CD8-positive, alpha-beta memory T cell (primary cell): ENCODE data around the gene CAMSAP1. TPM values are rescaled to one million over a fixed set of nuclear protein-coding genes. Genes with fewer than 3 reads are reported as not detected.

ENCODE experiments used
- CTCF ChIA-PET: fragments of 350-600 bp; sonication (Branson Sonifier 250); formaldehyde crosslinking; loops from one replicate; lab custom pipeline; 2021; ENCODE audit warnings: antibody characterized with exemption; lab: Charles Lee
- POLR2A ChIA-PET: fragments of 350-600 bp; sonication (Branson Sonifier 250); formaldehyde crosslinking; loops from one replicate; lab custom pipeline; 2021; ENCODE audit warnings: antibody characterized with exemption; lab: Charles Lee
- DNase-seq, 5 donors: peaks; one replicate each; pipeline versions ENCODE4 v3.0.0 to v3.0.0-alpha.2; 2020 to 2022; ENCODE audit warnings: mixed read lengths in 1 of 5
- H3K27ac ChIP-seq: one replicate; pipeline ENCODE4 v1.7.0; 2013; ENCODE audit warnings: low read depth, mild to moderate bottlenecking, low read length, moderate library complexity
- H3K27me3 ChIP-seq: 2 replicates; pipeline ENCODE4 v1.7.0; 2013; ENCODE audit warnings: low read length, mild to moderate bottlenecking; ENCODE audit not compliant: insufficient read depth, poor library complexity, severe bottlenecking
- H3K36me3 ChIP-seq: 2 replicates; pipeline ENCODE4 v1.7.0; 2013; ENCODE audit warnings: mild to moderate bottlenecking, low read length, moderate library complexity; ENCODE audit not compliant: insufficient read depth
- H3K4me1 ChIP-seq: 2 replicates; pipeline ENCODE4 v1.7.0; 2013; ENCODE audit warnings: mild to moderate bottlenecking, low read length, moderate library complexity; ENCODE audit not compliant: insufficient read depth
- H3K4me3 ChIP-seq: 2 replicates; pipeline ENCODE4 v1.7.0; 2013; ENCODE audit warnings: mild to moderate bottlenecking, low read length
- H3K9me3 ChIP-seq: 2 replicates; pipeline ENCODE4 v1.7.0; 2013; ENCODE audit warnings: mild to moderate bottlenecking, low read length
- H3K27ac Mint-ChIP-seq, 8 donors: one replicate each; pipeline ENCODE4 v1.8.0; 2020 to 2021; ENCODE audit warnings: mixed read lengths in 8 of 8, mild to moderate bottlenecking in 6 of 8, inconsistent platforms in 3 of 8, moderate library complexity in 3 of 8
- H3K27me3 Mint-ChIP-seq, 2 donors: one replicate each; pipeline ENCODE4 v1.8.0; 2020 to 2021; ENCODE audit warnings: mixed read lengths in 2 of 2, mild to moderate bottlenecking in 1 of 2, moderate library complexity in 1 of 2
- H3K36me3 Mint-ChIP-seq, 3 donors: one replicate each; pipeline ENCODE4 v1.8.0; 2020 to 2021; ENCODE audit warnings: mixed read lengths in 3 of 3, inconsistent platforms in 1 of 3, mild to moderate bottlenecking in 1 of 3
- H3K4me1 Mint-ChIP-seq, 3 donors: one replicate each; pipeline ENCODE4 v1.8.0; 2020 to 2021; ENCODE audit warnings: mixed read lengths in 3 of 3, inconsistent platforms in 1 of 3, mild to moderate bottlenecking in 1 of 3
- H3K4me3 Mint-ChIP-seq, 7 donors: one replicate each; pipeline ENCODE4 v1.8.0; 2020 to 2021; ENCODE audit warnings: mixed read lengths in 7 of 7, mild to moderate bottlenecking in 6 of 7, moderate library complexity in 4 of 7, inconsistent platforms in 2 of 7
- H3K9me3 Mint-ChIP-seq, 5 donors: one replicate each; pipeline ENCODE4 v1.8.0; 2020 to 2022; ENCODE audit warnings: mixed read lengths in 5 of 5, mild to moderate bottlenecking in 3 of 5, moderate library complexity in 2 of 5, inconsistent platforms in 1 of 5
- polyA plus RNA-seq: library from polyadenylated mRNA; unstranded; fragments of 300-500 nt; fragmentation: Illumina TruSeq; gene quantifications from one replicate; pipeline ENCODE4 v1.2.3, GENCODE V29; 2021
- total RNA-seq, 2 experiments: library from RNA; stranded (reverse); gene quantifications; one replicate each; pipeline ENCODE4 v1.2.3, GENCODE V29; 2021

The CAMSAP1 gene
- total and polyA plus RNA-seq, 3 experiments from 2014 or later, result 2.2 to 33.7 (median 30.4) TPM

DNA sequence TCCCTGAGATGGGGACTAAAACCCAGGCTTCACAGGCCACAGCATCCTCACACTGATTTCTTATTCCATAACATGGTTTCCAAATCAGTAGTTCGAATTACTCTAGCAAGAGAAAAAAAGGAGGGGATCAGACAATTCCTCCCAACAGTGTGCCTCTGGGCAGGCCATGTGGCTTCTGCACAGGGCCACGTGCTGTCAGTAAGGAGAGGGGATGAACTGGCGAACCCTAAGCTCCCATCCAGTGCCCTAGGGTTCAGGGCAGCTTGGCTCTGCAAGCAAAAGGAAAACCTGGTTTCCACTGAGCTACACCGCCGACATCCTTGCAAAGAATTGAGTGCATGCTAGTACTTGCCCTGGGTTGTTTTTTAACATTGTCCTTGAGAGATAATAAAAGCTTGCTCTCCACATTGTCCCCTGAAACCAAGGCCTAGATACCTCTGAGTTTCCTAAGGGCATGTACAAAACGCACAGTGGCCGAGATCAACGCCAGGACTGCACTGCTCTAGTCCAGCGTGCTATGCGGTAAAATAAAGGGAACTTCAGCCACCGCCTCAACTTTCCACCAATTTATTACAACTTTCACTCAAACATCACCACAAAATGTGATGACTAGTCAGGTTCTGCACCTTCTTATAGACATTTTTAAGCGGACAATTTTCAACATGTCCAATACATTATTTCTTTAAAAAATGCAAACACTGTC is 4.5 kb downstream of the CAMSAP1 start:
- Mint-ChIP-seq H3K36me3 (peaks cover 3 to 6% (median 5%) of the 10 kb centered on the region in 3 donors), H3K27me3 (no peaks in the 10 kb centered on the region), H3K4me1 (peaks cover 44 to 74% (median 52%) of the 10 kb centered on the region in 3 donors), H3K27ac (peak overlapping the region in 1 of 8 donors; percentile 53), H3K9me3 (no peaks in the 10 kb centered on the region), H3K4me3 (no peak overlapping the region)
- POLR2A ChIA-PET, result no interaction called here
- peaks cover 25% of the 10 kb centered on the region for H3K4me1 ChIP-seq
- CTCF ChIA-PET, result no interaction called here
- H3K9me3 ChIP-seq, result no peaks in the 10 kb centered on the region
- H3K36me3 ChIP-seq, result no peaks in the 10 kb centered on the region
- no peak overlapping the region for H3K27ac ChIP-seq
- no peaks in the 10 kb centered on the region for H3K27me3 ChIP-seq
- DNase-seq, result no peak
- no peak overlapping the region for H3K4me3 ChIP-seq

DNA sequence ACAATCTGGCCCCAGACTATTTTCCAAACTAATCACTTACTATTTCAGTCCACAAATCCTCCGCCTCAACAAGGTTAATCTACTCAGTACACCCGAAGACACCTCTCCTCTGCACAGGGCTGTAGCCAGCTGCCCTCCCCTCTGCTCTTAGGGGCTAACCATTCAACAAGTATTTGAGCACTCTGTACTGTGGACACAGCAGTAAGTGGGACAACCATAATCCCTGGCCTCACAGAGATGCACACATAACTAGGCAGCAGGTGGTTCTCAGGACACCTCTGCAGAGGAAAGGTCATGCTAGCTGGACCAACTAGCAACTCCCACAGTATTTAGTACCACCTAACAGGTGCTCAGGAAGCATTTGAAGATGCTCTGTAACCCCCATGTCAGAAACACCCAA is 5.5 kb downstream of the CAMSAP1 start:
- Mint-ChIP-seq H3K4me3 (no peak overlapping the region), H3K27ac (peak overlapping the region in 2 of 8 donors; percentile 57 to 81), H3K27me3 (no peaks in the 10 kb centered on the region), H3K9me3 (no peaks in the 10 kb centered on the region), H3K36me3 (peaks cover 3 to 6% (median 5%) of the 10 kb centered on the region in 3 donors), H3K4me1 (peaks cover 44 to 81% (median 60%) of the 10 kb centered on the region in 3 donors)
- no peaks in the 10 kb centered on the region for H3K27me3 ChIP-seq
- ChIA-PET CTCF (no interaction called here), POLR2A (no interaction called here)
- no peak overlapping the region for H3K4me3 ChIP-seq
- no peak overlapping the region for H3K27ac ChIP-seq
- peaks cover 30% of the 10 kb centered on the region for H3K4me1 ChIP-seq
- DNase-seq, result no peak
- H3K9me3 ChIP-seq, result no peaks in the 10 kb centered on the region
- no peaks in the 10 kb centered on the region for H3K36me3 ChIP-seq

DNA sequence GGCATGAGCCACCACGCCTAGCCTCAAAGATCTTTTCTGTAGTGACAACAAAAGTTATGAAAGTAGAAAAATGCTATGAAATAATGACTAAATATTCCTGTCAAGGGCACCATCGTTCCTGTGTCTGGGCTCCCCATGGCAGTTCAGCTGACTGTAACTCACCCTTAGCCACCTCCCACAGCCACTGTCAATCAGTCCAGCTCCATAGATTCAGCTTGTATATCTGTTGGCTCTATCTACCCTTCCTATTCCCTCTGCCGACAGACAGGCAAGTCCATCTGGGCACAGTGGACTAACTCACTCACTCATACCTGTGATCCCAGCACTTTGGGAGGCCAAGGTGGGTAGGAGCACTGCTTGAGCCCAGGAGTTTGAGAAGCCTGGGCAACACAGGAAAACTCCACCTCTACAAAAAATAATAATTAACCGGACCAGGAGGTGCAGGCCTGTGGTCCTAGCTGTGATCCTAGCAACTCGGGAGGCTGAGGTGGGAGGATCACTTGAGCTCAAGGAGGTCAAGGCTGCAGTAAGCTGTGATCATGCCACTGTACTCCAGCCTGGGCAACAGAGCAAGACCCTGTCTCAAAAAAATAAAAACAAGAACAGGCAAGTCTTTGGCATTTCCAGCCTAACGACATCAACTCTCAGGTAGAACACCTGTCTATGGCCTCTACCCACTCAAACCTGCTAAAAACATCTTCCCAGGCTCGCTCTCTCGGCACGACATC is 6.2 kb downstream of the CAMSAP1 start:
- H3K4me1 ChIP-seq, result peaks cover 28% of the 10 kb centered on the region
- no peak overlapping the region for H3K4me3 ChIP-seq
- ChIA-PET POLR2A (no interaction called here), CTCF (no interaction called here)
- H3K36me3 Mint-ChIP-seq, result peaks cover 3 to 5% (median 4%) of the 10 kb centered on the region in 3 donors
- peaks cover 49 to 85% (median 64%) of the 10 kb centered on the region in 3 donors for H3K4me1 Mint-ChIP-seq
- H3K9me3 Mint-ChIP-seq, result no peaks in the 10 kb centered on the region
- no peak for DNase-seq
- no peak overlapping the region for H3K27ac ChIP-seq
- no peaks in the 10 kb centered on the region for H3K9me3 ChIP-seq
- no peaks in the 10 kb centered on the region for H3K36me3 ChIP-seq
- H3K4me3 Mint-ChIP-seq, result no peak overlapping the region
- H3K27ac Mint-ChIP-seq, result peak overlapping the region in 2 of 8 donors; percentile 56 to 57
- no peaks in the 10 kb centered on the region for H3K27me3 Mint-ChIP-seq
- no peaks in the 10 kb centered on the region for H3K27me3 ChIP-seq

DNA sequence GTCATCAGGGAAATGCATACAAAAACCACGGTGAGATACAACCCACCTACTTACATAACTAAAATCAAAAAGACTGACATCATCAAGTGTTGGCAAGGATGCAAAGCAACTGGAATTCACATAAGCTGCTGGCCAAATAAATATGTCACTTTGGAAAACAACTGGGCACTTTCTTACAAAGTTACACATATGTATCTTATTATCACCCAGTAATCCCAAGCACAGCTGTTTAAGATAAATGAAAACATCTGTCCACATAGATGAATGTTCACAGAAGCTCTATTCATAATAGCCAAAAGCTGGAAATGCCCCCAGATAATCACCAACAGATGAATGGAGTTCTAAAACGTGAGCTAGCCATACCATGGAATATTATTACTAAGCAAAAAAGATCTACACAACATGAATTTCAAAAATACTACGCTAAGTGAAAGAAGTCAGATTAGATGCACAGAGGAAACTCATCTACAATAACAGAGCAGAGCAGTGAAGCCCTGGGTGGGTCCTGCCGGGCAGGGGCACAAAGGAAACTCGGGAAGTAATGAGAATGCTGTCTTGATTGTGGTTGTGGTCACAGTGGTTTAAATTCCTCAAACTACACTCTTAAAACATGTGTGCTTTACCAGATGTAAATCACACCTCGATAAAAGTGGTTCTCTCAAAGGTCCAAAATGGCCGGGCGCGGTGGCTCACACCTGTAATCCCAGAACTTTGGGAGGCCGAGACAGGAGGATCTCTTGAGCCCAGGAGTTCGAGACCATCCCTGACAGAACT is 8.5 kb downstream of the CAMSAP1 start:
- no peaks in the 10 kb centered on the region for H3K27me3 ChIP-seq
- H3K4me3 Mint-ChIP-seq, result peak overlapping the region in 3 of 7 donors; percentile 0 to 66 (median 5)
- no peaks in the 10 kb centered on the region for H3K27me3 Mint-ChIP-seq
- H3K36me3 ChIP-seq, result no peaks in the 10 kb centered on the region
- peaks cover 0 to 5% (median 3%) of the 10 kb centered on the region in 3 donors for H3K36me3 Mint-ChIP-seq
- H3K4me3 ChIP-seq, result no peak overlapping the region
- no peaks in the 10 kb centered on the region for H3K9me3 ChIP-seq
- no peak for DNase-seq
- POLR2A ChIA-PET, result no interaction called here
- H3K27ac Mint-ChIP-seq, result peak overlapping the region in 3 of 8 donors; percentile 8 to 77 (median 53)
- peaks cover 48 to 87% (median 66%) of the 10 kb centered on the region in 3 donors for H3K4me1 Mint-ChIP-seq
- CTCF ChIA-PET, result no interaction called here
- peaks cover 16% of the 10 kb centered on the region for H3K4me1 ChIP-seq
- H3K27ac ChIP-seq, result no peak overlapping the region
- H3K9me3 Mint-ChIP-seq, result no peaks in the 10 kb centered on the region

DNA sequence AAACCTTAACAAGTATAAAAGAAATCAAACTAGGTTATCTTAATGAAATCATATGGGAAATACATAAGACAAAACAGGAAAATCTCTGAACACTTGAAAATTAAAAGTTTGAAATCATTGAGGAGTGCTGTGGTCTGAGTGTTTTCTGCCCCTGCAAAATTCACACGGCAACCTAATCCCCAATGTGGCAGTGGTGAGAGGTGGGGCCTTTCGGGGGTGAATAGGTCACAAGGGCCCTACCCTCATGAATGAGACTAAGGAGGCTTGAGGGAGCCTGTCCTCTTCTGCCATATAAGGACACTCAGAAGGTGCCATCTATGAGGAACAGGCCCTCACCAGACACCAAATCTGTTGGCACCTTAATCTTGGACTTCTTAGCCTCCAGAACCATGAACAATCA is 10.7 kb downstream of the CAMSAP1 start:
- H3K4me1 ChIP-seq, result peaks cover 26% of the 10 kb centered on the region
- no peak overlapping the region for H3K27ac ChIP-seq
- no peaks in the 10 kb centered on the region for H3K36me3 ChIP-seq
- no peaks in the 10 kb centered on the region for H3K9me3 Mint-ChIP-seq
- no peak overlapping the region for H3K4me3 Mint-ChIP-seq
- H3K4me1 Mint-ChIP-seq, result peaks cover 56 to 85% (median 74%) of the 10 kb centered on the region in 3 donors
- peaks cover 0 to 3% (median under 1%) of the 10 kb centered on the region in 3 donors for H3K36me3 Mint-ChIP-seq
- no peaks in the 10 kb centered on the region for H3K9me3 ChIP-seq
- ChIA-PET POLR2A (no interaction called here), CTCF (no interaction called here)
- no peak for DNase-seq
- H3K27ac Mint-ChIP-seq, result peak overlapping the region in 1 of 8 donors; percentile 58
- H3K4me3 ChIP-seq, result no peak overlapping the region
- no peaks in the 10 kb centered on the region for H3K27me3 Mint-ChIP-seq
- H3K27me3 ChIP-seq, result no peaks in the 10 kb centered on the region

DNA sequence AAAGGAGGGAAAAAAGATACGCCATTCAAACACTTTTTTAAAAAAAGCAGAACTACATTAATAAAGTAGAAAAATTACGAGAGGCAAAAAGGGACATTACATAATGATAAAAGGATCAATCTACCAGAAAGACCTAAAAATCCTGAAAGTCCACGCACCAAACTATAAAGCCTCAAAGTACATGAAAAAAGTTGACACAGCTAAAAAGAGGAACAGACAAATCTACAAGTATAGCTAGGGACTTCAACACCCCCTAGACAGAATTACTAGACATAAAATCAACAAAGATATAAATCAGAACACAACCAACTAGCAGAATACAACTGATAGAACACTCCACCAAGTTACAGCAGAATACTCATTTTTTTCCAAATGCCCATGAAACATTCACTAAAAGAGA is 11.1 kb downstream of the CAMSAP1 start:
- Mint-ChIP-seq H3K4me3 (no peak overlapping the region), H3K27me3 (no peaks in the 10 kb centered on the region), H3K4me1 (peaks cover 55 to 86% (median 76%) of the 10 kb centered on the region in 3 donors), H3K27ac (peak overlapping the region in 1 of 8 donors; percentile 33), H3K36me3 (peaks cover 0 to 3% (median 0%) of the 10 kb centered on the region in 3 donors), H3K9me3 (no peaks in the 10 kb centered on the region)
- no peak overlapping the region for H3K27ac ChIP-seq
- no peak for DNase-seq
- no peaks in the 10 kb centered on the region for H3K36me3 ChIP-seq
- POLR2A ChIA-PET, result no interaction called here
- peaks cover 28% of the 10 kb centered on the region for H3K4me1 ChIP-seq
- H3K9me3 ChIP-seq, result no peaks in the 10 kb centered on the region
- H3K27me3 ChIP-seq, result no peaks in the 10 kb centered on the region
- no peak overlapping the region for H3K4me3 ChIP-seq
- CTCF ChIA-PET, result no interaction called here

DNA sequence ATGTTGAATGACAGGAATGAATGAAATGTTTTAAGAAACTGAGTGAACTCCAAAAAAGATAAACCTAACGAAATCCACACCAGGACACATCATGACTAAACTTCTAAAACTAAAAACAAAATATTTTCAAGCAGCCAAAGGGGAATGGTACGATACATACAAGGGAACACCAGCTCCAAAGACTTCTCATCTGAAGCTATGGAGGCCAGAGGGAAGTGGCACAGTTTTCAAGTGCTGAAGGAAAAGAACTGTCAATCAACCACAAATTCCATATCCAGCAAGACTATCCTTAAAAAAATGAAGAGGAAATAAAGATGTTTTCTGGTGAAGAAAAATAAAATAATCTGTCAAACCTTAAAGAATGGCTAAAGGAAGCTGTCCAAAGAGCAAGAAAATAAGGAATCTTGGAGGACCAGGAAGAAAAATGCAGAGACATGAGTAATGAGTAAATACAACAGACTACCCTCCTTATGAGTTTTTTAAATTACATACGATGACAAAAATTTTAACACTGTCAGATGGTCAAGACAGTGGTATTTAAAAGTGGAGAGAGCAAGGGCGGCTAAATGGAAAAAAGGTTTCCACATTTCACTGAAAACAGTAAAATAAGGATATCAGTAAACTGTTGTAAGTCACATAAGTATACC is 12.0 kb downstream of the CAMSAP1 start:
- H3K27me3 ChIP-seq, result no peaks in the 10 kb centered on the region
- H3K36me3 Mint-ChIP-seq, result peaks cover 0 to 3% (median 0%) of the 10 kb centered on the region in 3 donors
- DNase-seq, result no peak
- peaks cover 55 to 89% (median 84%) of the 10 kb centered on the region in 3 donors for H3K4me1 Mint-ChIP-seq
- H3K27me3 Mint-ChIP-seq, result no peaks in the 10 kb centered on the region
- no peak overlapping the region for H3K4me3 Mint-ChIP-seq
- H3K9me3 Mint-ChIP-seq, result no peaks in the 10 kb centered on the region
- H3K27ac Mint-ChIP-seq, result peak overlapping the region in 2 of 8 donors; percentile 32 to 64
- CTCF ChIA-PET, result no interaction called here
- no peaks in the 10 kb centered on the region for H3K9me3 ChIP-seq
- H3K36me3 ChIP-seq, result no peaks in the 10 kb centered on the region
- peaks cover 32% of the 10 kb centered on the region for H3K4me1 ChIP-seq
- POLR2A ChIA-PET, result no interaction called here
- H3K27ac ChIP-seq, result no peak overlapping the region
- no peak overlapping the region for H3K4me3 ChIP-seq
